SH-SY5Y (cell line): ENCODE data around the gene HOXA13.

Experiments
- GATA2 ChIP-seq: IDR thresholded peaks from 2 replicates; pipeline ENCODE4 v1.6.1; 2011; ENCODE audit warnings: mild to moderate bottlenecking, low read depth, low read length
- GATA3 ChIP-seq: IDR thresholded peaks from 2 replicates; pipeline ENCODE4 v1.6.1; 2011; ENCODE audit warnings: low read depth, mild to moderate bottlenecking, low read length, moderate library complexity

DNA sequence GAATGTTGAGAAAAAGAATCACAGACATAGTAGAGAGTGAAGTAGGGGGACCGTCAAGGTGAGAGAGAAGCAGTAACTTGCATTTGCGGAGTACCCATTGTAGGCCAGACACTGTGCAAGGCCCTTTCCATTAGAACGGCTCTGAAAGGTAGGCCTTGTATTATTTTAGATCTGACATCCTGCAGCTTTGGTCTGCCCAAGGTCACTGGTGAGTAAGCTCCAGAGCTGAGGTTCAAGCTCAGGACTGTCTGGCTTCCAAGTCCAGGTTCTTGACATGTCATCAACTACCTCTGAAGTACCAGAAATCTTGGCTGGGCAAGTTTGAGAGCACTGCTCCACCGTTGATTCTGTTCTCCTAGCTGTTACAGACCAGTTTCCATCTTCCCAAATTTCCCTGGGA, 29.6 kb upstream of the HOXA13 start:
- TF ChIP-seq GATA2, result no peak
- no peak for TF ChIP-seq GATA3
